KMS-11 (cell line): Measurements from ENCODE around the gene GPN1.

Experiments used
- H2AFZ ChIP-seq: fragments of 200-600 bp; sonication (generic); 2 replicates; pipeline ENCODE4 v1.6.1; 2016; ENCODE audit warnings: antibody characterized with exemption, mixed run types, low read depth
- H3K27ac ChIP-seq: fragments of 200-600 bp; sonication (generic); 2 replicates; pipeline ENCODE4 v1.6.1; 2016; ENCODE audit warnings: mild to moderate bottlenecking, mixed run types
- H3K27me3 ChIP-seq: fragments of 200-600 bp; sonication (generic); 2 replicates; pipeline ENCODE4 v1.6.1; 2017; ENCODE audit warnings: mild to moderate bottlenecking, low read depth, mixed run types, moderate library complexity; ENCODE audit not compliant: insufficient read depth
- H3K36me3 ChIP-seq: fragments of 200-600 bp; sonication (generic); 2 replicates; pipeline ENCODE4 v1.6.1; 2017; ENCODE audit warnings: mild to moderate bottlenecking, mixed run types; ENCODE audit not compliant: insufficient read depth
- H3K4me1 ChIP-seq: fragments of 200-600 bp; sonication (generic); 2 replicates; pipeline ENCODE4 v1.6.1; 2016; ENCODE audit warnings: mild to moderate bottlenecking, low read depth, mixed run types; ENCODE audit not compliant: poor library complexity, severe bottlenecking
- H3K4me2 ChIP-seq: fragments of 200-600 bp; sonication (generic); 2 replicates; pipeline ENCODE4 v1.7.0; 2016; ENCODE audit warnings: mild to moderate bottlenecking, mixed run types
- H3K4me3 ChIP-seq: fragments of 200-600 bp; sonication (generic); IDR thresholded peaks from 2 replicates; pipeline ENCODE4 v1.6.1; 2017; ENCODE audit warnings: low read depth, low read length, mixed read lengths; ENCODE audit not compliant: insufficient read depth
- H3K79me2 ChIP-seq: fragments of 200-600 bp; sonication (generic); 2 replicates; pipeline ENCODE4 v1.6.1; 2016; ENCODE audit warnings: low read depth, mixed run types; ENCODE audit not compliant: insufficient read depth
- H3K9ac ChIP-seq: fragments of 200-600 bp; sonication (generic); 2 replicates; pipeline ENCODE4 v1.6.1; 2016; ENCODE audit warnings: mild to moderate bottlenecking, mixed run types
- H4K20me1 ChIP-seq: fragments of 200-600 bp; sonication (generic); 2 replicates; pipeline ENCODE4 v1.6.1; 2016; ENCODE audit warnings: mild to moderate bottlenecking, mixed run types; ENCODE audit not compliant: insufficient read depth
- CTCF ChIP-seq: fragments of 200-600 bp; sonication (generic); conservative IDR thresholded peaks from 2 replicates; pipeline ENCODE4 v1.6.1; 2017; ENCODE audit warnings: low read depth, mild to moderate bottlenecking, antibody characterized with exemption, low read length, moderate library complexity, mixed read lengths

The GPN1 gene

GRCh38 chr2:27628767-27629709 is at the start of gene GPN1, which contains the start of gene CCDC121:
Gene GPN1 (plus strand): TSS chr2:27629050. CDS start chr2:27629059, 9 bp downstream.
Gene CCDC121 (minus strand): TSS chr2:27629012. CDS start chr2:27627799, 1,213 bp downstream.
- H3K27ac ChIP-seq, result peak within 1 kb of the TSS; percentile 58

GRCh38 chr2:27581417-27582128 is 47.3 kb upstream of the GPN1 start:
- Histone ChIP-seq H3K79me2 (peaks cover 35% of the 10 kb centered on the region), H3K4me1 (peaks cover 32% of the 10 kb centered on the region), H3K9ac (no peak overlapping the region), H4K20me1 (no peaks in the 10 kb centered on the region; the same call in 1 of the 2 replicates), H3K4me3 (no peak overlapping the region), H3K4me2 (no peak overlapping the region), H3K36me3 (no peaks in the 10 kb centered on the region), H3K27ac (no peak overlapping the region), H3K27me3 (no peaks in the 10 kb centered on the region), H2AFZ (no peak overlapping the region)
- TF ChIP-seq CTCF, result no peak

More at GRCh38 chr2:27628767-27629709, at the start of gene GPN1, which contains the start of gene CCDC121:
- Histone ChIP-seq H3K4me3 (peak within 1 kb of the TSS; percentile 88), H3K79me2 (peaks cover 13% of the 10 kb centered on the region; the same call in 1 of the 2 replicates), H4K20me1 (no peaks in the 10 kb centered on the region), H3K4me2 (peak within 1 kb of the TSS; percentile 97), H3K9ac (peak within 1 kb of the TSS; percentile 89), H2AFZ (peak within 1 kb of the TSS; percentile 77), H3K36me3 (no peaks in the 10 kb centered on the region), H3K4me1 (peaks cover 19% of the 10 kb centered on the region), H3K27me3 (no peaks in the 10 kb centered on the region)
- no peak for TF ChIP-seq CTCF

DNA sequence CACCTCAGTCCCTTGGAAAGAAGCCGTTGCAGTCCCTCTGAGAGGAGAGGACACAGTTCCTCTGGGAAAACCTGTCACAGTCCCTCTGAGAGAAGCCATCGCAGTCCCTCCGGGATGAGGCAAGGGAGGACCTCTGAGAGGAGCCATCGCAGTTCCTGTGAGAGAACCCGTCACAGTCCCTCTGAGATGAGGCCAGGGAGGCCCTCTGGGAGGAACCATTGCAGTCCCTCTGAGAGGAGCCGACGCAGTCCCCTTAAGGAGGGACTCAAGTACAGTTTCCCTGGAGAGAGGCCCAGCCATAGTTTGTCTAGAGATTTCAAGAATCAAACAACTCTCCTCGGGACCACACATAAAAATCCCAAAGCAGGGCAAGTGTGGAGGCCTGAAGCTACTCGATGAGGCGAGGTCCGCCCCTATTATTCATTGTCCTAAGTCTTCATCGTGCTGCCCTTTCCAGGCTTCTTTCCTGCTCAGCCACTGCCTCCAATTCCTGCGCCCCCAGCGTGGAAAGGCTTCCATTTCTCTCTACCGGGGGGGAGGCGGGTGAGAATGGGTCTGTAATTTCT is 46.6 kb upstream of the GPN1 start:
- Histone ChIP-seq H3K4me1 (peaks cover 26% of the 10 kb centered on the region), H3K4me3 (no peak overlapping the region), H3K4me2 (peak overlapping the region; percentile 50), H3K27ac (0 out of 2 replicates have a peak overlapping the region, but pooled peaks have one; percentile 34), H3K9ac (peak overlapping the region; percentile 51; the same call in 1 of the 2 replicates), H2AFZ (peak overlapping the region; percentile 83), H3K36me3 (no peaks in the 10 kb centered on the region), H4K20me1 (no peaks in the 10 kb centered on the region; the same call in 1 of the 2 replicates), H3K27me3 (no peaks in the 10 kb centered on the region), H3K79me2 (peaks cover 41% of the 10 kb centered on the region)
- TF ChIP-seq CTCF, result no peak

GRCh38 chr2:27582695-27583389 is 46.0 kb upstream of the GPN1 start, which contains the start of gene ZNF512:
Gene ZNF512 (plus strand): TSS chr2:27583042. CDS start chr2:27583113, 71 bp downstream.
- H2AFZ ChIP-seq, result peak within 1 kb of the TSS; percentile 83
- peak within 1 kb of the TSS; percentile 50 for H3K4me2 ChIP-seq
- peaks cover 48% of the 10 kb centered on the region for H3K79me2 ChIP-seq
- no peaks in the 10 kb centered on the region for H3K36me3 ChIP-seq
- H3K4me1 ChIP-seq, result peaks cover 26% of the 10 kb centered on the region
- no peaks in the 10 kb centered on the region; the same call in 1 of the 2 replicates for H4K20me1 ChIP-seq
- TF ChIP-seq CTCF, result no peak
- H3K27ac ChIP-seq, result peak within 1 kb of the TSS; percentile 34
- no peaks in the 10 kb centered on the region for H3K27me3 ChIP-seq
- H3K9ac ChIP-seq, result peak within 1 kb of the TSS; percentile 51
- peak within 1 kb of the TSS; percentile 95 for H3K4me3 ChIP-seq
